Effector CD4-positive, alpha-beta T cell (primary cell): Measurements from ENCODE around the gene SH3D19.
"Not testable (repeated sequence)": the region's sequence is repeated elsewhere in the genome, so short reads cannot be mapped to it uniquely, and the experiment has no call there.

Experiments used
- DNase-seq: peaks from one replicate; pipeline ENCODE4 v3.0.0-alpha.2; 2020

SH3D19 gene

DNA sequence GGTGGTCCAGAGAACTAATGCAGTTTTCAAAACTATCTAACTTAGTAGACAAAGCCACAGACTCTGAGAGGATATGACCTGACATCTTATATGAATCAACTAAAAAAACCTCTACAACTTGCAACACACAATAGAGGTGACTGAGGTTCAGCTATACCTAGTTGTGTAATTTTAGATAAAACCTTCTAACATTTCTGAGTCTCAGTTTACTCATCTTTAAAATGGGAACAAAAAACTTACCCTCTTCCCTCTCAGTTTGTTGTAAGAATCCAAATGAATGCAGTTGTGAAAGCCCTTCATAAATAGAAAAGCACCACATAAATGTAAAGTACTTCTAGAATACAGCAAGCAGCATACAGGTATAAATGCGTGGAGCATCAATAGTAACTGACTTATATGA lies 5.9 kb downstream of the SH3D19 start:
- no peak for DNase-seq

DNA sequence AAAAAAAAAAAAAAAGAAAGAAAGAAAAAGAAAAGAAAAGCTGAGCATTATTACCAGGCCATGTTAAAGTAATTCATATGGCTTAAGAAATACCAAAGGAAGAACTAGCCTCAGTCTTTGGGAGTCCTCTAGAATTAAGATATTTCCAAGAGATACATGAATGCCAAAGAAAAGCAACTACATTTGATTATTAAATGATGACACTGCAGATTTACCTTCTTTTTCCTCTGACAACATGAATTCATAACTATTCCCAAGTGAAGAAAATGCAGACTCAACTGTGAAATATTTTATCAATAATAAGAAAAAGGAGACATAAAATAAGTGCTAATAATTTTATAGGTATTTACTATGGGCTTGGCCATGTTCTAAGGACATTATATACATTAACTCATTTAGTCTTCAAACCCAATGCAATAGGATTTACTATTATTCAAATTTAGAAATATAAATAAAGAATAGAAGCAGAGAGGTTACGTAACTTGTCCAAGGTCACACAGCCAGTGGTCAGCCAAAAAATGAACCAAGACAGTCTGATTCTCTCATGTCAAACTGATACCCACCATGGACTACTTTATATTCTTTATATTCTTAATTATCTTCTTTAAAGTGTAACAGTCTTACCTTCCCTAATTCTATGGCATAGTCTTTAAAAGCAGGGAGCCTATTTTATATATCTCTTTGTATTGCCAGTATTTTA lies 6.9 kb downstream of the SH3D19 start:
- DNase-seq = no peak

DNA sequence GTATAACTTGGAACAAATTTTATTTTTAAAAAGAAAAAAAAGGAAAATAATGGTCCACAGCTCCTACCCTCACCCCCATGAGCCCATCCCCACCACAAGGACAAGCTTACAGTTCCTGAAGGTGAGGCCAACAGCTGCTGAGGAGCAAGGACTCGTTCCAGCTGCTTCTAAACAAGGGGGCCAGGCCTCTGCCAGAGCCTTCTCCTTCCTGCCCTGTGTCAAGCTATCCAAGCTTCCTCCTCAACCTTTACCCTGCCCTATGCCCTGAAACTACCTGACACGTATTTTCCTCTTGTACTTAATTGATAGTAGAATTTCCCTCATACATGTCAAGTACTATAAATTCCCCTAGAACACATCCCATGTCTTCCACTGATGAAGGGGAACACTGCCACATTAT lies 8.8 kb downstream of the SH3D19 start:
- DNase-seq = no peak

DNA sequence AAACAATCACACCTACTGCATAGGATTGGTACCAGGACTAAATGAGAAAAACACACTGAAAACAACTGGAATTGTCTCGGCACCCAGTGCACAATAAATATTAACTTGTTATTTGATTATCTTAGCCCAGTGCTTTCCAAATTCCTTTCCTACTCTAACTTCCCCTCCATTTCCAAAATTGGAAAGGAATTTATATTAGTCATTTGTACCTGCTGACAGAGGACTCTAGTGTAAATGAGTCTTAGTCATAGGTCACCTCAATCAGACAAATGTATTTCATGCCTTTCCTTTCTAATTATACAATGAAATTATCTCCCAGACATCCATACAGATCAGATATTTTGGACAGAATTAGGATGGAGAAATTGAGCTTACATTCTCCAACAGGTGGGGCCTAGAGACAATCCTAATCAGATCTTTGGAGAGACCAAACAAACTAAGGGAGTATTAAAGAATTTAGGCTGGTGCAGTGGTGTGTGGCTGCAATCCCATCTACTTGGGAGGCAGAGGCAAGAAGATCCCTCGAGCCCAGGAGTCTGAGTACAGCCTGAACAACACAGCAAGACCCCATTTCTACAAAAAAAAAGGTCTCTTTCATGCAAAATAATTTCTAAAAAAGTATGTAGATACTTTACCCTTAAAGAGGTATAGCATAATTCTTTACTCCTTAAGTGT lies 10.1 kb downstream of the SH3D19 start:
- no peak for DNase-seq

DNA sequence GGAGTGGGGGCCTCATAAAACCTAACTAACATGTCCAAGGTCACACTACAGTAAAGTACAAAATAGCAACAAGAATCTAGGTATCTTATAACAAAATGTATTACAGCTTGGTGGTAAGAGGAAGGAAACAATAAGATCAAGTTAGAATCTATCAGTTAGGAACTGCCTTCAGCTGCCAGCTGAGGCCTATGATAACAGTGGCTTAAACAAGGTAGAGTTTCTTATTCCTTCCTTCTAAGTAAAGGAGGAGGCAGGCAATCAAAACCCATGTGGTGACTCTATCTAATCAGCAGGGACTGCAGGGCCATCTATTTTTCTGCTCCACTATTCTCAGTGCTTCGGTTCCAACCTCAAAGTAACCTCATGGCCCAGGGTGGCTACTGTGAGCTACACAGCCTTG lies 10.9 kb downstream of the SH3D19 start:
- DNase-seq = no peak

DNA sequence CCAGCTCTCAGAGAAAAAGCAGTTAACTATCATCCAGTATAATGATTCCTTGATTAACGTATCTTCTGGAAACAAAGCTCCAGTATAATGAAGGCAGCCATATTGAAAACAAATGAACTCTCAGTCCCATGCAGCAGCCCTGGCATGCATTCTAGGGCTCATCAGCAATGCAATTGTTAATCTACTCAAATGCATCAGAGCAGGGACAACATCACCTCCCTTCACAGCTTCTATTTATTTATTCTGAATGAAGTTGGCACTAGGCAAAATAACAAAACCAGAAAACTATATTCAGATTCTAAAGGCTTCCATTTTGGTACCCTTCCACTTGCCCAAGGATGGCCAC lies 11.4 kb downstream of the SH3D19 start:
- DNase-seq = no peak

DNA sequence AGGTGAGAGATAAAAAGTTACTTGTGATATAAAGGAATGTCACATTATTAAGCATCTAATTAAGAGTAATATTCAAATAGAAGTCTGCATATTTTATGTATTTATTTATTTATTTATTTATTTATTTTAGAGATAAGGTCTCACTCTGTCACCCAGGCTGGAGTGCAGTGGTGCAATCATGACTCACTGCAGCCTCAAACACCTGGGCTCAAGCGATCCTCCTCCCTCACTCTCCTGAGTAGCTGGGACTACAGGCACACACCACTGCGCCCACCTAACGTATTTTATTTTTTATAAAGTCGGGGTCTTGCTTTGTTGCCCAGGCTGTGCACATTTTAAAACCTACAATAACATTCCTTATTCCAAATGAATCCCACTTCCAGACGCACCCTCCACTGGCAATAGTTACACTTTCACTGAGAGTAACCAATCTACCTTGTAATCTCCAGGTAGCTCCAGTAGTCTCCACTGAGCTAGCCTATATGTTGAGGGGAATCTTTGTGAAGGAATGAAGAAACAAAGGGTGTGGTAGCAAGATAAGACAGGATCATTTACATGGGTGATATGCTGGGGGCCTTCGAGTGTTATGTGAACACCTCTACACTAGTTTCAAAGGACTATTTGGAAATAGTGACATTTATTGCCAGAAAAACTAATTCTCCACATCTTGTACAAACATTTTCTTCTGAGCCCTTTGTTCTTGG lies 11.9 kb downstream of the SH3D19 start:
- no peak for DNase-seq

DNA sequence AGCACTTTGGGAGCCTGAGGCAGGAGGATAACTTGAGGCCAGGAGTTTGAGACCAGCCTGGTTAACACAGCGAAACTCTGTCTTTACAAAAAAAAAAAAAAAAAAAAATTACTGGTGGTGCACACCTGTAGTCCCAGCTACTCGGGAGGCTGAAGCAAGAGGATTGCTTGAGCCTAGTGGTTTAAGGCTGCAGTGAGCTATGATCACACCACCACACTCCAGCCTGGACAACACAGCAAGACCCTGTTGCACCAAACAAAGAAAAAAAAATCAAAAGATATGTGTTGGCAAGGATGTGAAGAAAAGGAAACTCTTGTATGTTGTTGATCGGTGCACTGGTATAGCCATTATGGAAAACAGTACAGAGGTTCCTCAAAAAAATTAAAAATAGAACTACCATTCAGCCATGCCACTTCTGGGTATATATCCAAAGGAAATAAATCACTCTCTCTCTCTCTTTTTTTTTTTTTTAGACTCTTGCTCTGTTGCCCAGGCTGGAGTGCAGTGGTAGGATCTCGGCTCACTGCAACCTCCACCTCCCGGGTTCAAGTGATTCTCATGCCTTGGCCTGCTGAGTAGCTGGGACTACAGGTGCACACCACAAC lies 15.2 kb downstream of the SH3D19 start:
- DNase-seq = no peak

DNA sequence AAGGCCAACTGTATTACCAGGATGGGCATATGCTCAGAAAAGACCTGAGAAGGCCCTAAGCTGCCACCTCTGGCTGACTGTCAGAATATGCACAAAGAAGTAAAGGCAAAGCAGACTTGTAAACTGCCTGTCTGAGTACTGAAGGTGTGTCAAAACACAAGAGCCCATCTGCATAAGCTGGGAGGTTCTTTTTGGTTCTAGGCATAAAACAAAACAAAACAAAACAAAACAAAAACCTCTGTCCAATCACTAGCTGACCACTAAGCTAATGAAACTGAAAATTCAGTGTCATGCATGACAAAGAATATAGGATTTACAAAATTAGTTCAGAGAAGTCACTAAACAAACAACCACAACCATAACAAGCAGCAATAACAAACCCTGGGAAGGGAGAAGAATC lies 20.6 kb downstream of the SH3D19 start:
- no peak for DNase-seq

DNA sequence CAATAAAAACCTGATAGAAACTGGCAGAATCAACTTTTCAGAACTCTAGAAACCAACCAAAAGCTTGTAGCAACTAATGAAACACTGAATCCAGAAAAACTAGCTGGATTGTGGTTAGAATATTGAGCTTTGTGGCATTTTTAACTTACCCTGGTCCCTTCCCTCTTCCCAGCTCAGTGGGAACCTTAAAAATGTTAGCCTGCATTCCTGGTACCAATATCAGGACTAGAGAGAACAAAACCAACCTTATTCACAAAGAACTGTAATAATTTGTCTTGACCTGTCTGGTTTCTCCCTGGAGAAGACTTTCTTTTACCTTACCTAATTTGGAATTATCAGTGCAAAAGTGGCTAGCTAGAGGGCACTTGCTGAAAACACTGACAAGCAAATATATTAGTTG lies 21.2 kb downstream of the SH3D19 start:
- DNase-seq = no peak

DNA sequence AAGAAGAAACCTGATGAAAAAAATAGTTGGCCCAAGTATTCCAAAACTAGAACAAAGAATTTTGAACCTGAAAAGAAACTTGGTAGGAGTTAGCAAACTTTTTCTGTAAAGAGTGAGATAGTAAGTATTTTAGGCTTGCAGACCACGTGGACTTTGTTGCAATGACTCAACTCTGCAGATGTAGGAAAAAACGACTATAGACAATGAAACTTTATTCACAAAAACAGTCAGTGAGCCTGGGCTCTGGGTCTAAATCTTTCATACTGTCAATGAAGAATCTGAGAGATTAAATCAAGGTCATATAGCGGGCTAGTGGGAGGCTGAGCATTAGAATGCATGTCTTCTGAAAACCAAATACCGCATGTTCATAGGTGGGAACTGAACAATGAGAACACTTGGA lies 23.0 kb downstream of the SH3D19 start:
- no peak for DNase-seq

DNA sequence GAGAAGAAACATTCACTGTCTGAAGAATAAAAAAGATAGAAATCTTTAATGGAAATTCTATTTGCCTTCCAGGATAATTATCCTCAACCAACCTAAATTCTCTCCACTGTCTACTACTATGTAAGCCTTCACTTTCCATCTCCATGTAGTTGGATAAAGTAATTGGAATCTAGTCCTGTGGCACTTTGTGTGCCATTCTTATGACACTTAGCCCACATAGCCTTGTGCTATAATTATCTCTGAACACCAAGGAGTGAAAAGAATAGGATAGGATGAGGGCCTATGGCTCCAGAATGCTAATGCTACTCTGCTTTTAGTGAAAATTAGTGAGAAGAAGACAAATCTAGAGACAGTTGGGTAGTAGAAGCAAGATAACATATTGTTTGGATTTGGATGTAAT lies 28.2 kb downstream of the SH3D19 start:
- no peak for DNase-seq

DNA sequence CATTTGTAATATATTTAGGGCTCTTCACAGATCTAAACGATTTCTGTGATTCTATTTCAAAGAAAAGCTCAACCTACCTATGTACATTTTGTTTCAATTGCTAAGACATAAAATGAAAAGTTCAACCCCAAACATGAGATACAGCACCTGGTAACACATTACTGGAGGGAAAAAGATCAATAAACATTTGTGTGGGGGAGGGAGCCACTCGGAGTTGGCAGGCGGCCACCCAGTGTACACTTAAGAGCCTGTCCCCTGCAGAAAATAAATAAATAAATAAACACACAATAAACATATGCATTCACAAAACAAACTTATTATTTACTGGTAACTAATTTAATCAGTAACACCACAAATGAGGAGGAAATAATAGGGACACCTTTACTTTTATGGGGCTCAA lies 29.2 kb downstream of the SH3D19 start:
- no peak for DNase-seq

DNA sequence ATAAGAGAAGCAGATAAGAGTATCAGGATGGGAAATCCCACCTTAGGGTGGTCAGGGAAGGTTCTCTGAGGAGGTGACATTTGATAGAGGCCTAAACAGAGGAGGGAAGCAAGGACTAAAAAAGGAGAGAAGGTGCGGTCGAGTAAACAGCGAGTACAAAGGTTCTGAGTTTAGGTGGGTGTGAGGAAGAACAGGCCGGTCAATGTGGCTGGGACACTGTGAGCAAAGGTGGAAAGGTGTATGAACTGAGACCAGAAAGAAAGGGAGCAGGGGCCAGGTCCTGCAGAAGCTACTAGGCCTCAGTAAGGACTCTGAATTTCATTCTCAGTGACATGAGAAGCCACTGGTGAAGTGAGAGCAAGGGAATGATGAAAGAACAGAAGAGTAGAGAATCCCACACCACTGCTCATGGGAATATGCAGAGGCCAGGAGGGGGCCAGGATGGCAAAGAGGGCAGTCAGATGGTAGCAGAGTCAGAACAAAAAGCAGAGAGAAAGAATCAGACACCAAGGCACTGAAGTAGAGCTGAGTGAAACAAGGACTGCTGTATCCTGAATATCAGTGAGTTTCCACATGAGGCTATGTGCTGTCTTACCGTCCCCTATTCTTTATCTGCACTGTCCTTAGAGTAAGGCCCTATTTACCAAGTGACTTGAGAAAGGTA lies 30.4 kb downstream of the SH3D19 start:
- no peak for DNase-seq

DNA sequence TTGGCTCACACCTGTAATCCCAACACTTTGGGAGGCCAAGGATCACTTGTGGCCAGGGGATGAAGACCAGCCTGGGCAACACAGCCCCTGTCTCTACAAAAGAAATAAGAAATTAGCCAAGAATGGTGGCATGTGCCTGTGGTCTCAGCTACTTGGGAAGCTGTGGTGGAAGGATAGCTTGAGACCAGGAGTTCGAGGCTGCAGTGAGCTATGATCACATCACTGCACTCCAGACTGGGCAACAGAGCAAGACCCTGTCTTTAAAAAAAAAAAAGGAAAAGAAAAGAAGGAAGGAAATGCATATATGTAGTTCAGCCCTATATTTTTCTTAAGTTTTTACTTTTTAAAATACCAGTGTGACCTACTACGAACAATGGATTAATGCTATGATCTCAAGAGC lies 33.4 kb downstream of the SH3D19 start:
- DNase-seq = no peak

DNA sequence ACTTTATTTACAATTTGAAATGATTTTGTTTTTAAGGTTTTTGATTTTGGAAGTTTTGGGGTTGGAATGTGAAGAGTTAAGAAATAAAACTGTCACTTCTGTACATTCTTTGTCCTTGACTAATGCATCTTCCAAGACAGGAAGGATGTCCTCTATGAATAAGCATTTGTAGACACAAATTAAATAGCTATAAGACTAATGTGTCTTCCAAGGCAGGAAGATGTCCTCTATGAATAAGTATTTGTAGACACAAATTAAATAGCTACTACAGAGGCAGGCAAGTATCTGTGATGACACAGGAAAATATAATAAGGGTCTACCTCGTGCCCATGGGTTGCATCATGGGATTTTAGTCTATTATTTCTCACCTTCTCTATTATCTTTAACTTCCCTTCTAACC lies 33.9 kb downstream of the SH3D19 start:
- DNase-seq = no peak

DNA sequence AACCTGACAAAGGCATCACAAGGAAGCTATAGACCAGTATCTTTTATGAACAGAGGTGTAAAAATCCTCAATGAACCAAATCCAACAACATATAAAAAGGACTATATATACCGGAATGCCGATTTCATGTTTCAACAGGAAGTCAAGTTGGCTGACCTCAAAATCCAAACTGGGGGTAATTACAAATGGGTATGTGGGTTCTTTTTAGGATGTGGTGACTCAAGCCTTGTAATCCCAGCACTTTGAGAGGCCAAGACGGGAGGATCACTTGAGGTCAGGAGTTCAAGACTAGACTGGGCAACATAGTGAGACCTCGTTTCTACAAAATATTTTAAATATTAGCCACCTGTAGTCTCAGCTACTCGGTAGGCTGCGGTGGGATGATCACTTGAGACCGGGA lies 38.0 kb downstream of the SH3D19 start:
- no peak for DNase-seq

DNA sequence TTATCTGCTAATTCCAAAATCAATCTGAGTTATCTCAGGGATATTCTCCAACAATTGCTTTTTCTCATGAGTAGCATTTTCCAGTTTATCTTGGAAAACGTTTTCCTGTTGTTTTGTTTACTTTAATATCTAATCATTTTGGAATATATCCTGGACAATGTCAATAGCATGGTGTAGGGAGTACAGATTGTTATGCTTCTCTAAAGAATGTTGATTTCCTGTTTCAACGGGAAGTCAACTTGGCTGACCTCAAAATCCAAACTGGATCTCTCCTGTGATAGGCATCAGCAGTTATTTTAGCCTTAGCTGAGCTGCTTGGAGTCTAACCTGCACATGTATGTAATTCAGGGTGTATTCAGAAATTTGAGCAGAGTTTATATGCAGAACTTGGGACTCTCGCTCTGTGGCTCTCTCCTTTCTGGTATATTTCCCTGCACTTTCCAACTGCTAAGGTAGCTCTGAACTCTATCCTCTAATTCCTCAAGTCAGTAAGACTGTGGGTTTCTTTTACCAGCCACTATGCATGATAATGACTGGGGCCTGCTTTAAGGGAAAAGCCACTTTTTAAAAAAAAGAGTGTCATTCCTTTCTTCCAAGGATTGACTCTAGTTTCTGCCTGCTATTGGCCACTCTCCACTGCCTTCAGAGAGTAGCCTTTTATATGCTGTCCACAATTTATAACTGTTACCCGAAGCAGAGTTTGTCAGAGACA lies 40.7 kb downstream of the SH3D19 start:
- DNase-seq = no peak

DNA sequence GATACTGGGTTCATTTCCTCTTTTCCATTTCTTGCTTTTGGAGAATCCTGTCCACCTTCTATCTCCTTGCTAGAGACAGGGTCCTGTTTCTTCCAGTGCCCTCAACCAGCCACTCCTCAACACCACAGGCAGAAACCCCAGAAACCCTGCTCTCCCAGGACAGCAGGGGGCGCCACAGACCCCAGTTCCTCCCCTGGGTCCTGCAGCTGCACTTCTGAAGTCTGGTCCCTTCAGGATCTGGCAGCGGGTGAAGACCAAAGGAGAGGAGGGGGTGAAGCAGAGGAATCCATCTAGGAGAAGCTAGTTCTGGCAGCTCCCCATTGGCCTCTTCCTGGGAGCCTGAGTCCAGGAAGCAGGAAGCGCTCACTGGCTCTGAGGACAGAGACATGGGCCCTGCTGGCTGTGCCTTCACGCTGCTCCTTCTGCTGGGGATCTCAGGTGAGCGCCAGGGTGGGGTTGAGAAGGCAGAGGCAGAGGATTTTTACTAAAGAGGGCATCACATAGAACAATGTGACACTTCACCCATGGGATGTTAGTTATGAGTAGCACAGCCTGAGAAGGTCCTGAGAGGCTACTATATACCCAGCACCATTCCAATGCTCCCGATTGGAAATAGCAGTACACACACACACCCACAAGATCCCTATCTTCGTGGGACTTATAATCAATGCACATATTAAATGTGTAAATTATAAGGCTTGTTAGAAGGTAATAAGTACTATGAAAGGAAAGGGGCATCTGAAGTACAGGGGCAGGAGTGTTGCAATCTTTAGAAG lies 48.4 kb downstream of the SH3D19 start, which contains the start of gene PRSS48:
PRSS48 (plus strand) TSS at position 375 of the 776 bp plus-strand sequence; CDS start at position 387, 12 bp downstream.
- DNase-seq = no peak

DNA sequence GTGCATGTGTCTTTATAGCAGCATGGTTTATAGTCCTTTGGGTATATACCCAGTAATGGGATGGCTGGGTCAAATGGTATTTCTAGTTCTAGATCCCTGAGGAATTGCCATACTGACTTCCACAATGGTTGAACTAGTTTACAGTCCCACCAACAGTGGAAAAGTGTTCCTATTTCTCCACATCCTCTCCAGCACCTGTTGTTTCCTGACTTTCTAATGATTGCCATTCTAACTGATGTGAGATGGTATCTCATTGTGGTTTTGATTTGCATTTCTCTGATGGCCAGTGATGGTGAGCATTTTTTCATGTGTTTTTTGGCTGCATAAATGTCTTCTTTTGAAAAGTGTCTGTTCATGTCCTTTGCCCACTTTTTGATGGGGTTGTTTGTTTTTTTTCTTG lies 56.5 kb downstream of the SH3D19 start:
- not testable (repeated sequence) for DNase-seq

DNA sequence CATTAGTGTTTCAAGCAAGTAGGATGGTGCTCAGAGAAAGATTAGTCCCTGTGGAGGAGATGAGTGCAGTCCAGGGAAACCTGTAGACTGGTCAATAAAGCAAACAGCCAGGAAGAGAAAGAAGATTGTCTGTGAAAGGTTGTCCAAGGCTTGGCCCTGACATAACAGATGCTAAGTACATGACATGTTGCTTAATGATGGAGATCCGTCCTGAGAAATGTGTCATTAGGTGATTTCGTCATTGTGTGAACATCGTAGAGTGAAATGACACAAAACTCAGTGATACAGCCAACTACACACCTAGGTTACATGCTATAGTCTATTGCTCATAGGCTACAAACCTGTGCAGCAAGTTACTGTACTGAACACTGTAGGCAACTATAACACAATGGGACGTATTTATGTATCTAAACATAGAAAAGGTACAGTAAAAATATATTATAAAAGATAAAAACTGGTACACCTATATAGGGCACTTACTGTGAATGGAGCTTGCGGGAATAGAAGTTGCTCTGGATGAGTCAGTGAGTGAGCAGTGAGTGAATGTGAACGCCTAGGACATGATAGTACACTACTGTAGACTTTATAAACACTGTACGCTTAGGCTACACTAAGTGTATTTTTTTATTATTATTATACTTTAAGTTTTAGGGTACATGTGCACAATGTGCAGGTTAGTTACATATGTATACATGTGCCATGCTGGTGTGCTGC lies 57.4 kb downstream of the SH3D19 start:
- DNase-seq = no peak
